ENCODE data around the gene CHD6. TPM values are rescaled to one million over a fixed set of nuclear protein-coding genes. Genes with fewer than 3 reads are reported as not detected.

Gene CHD6
- polyA plus RNA-seq, 1 donor (not counting 4 experiments of a cell fraction or from before 2014, with no cell fraction given): 6.8 TPM

DNA sequence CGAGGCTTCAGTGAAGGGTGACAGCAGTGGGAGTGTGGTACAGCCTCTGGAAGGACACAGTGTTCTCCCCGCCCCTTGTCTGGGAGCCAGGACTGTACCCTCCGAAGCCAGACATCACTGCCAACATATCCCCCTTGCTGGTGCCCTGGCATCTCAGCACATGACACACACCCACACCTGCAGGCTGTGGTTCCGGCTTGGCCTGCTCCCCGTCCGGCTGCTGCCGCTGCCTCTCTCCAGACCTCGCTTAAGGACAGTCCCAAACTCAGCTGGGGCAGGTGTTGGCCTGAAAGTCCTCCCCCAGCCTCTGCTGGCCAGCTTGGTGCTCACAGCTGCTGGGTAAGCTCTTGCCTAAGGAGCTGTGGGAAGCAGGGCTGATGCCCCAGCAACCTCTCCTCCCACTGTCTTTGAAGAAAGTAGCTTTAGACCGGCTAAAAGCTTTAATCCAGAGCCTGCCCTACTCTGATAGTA is 258.6 kb downstream of the CHD6 start:
- no peak overlapping the region for H3K4me3 ChIP-seq (ENCODE audit: control insufficient read depth in 2 of 3, extremely low read depth in 1 of 3, insufficient read depth in 2 of 3, low read depth in 1 of 3, low read length in 3 of 3)
- H4K20me1 ChIP-seq (ENCODE audit: control insufficient read depth, extremely low read depth, insufficient read depth, low read length): no peaks in the 10 kb centered on the region
- H3K36me3 ChIP-seq (ENCODE audit: control insufficient read depth in 2 of 2, extremely low read depth in 1 of 2, insufficient read depth in 2 of 2, low read length in 2 of 2): peaks cover 24 to 28% of the 10 kb centered on the region in 2 experiments
- H3K27ac ChIP-seq (ENCODE audit: control insufficient read depth, insufficient read depth, low read length): no peak overlapping the region
- no peaks in the 10 kb centered on the region for H3K4me1 ChIP-seq (ENCODE audit: control insufficient read depth, extremely low read depth, insufficient read depth, low read length)
- no peak overlapping the region for H3K9ac ChIP-seq (ENCODE audit: control insufficient read depth, extremely low read depth, insufficient read depth, low read length)
- H3K9me3 ChIP-seq (ENCODE audit: control insufficient read depth, low read depth, low read length): no peaks in the 10 kb centered on the region
- peaks cover 5% of the 10 kb centered on the region for H3K27me3 ChIP-seq (ENCODE audit: control insufficient read depth, extremely low read depth, insufficient read depth, low read length)
- TF ChIP-seq, protein P1, sequence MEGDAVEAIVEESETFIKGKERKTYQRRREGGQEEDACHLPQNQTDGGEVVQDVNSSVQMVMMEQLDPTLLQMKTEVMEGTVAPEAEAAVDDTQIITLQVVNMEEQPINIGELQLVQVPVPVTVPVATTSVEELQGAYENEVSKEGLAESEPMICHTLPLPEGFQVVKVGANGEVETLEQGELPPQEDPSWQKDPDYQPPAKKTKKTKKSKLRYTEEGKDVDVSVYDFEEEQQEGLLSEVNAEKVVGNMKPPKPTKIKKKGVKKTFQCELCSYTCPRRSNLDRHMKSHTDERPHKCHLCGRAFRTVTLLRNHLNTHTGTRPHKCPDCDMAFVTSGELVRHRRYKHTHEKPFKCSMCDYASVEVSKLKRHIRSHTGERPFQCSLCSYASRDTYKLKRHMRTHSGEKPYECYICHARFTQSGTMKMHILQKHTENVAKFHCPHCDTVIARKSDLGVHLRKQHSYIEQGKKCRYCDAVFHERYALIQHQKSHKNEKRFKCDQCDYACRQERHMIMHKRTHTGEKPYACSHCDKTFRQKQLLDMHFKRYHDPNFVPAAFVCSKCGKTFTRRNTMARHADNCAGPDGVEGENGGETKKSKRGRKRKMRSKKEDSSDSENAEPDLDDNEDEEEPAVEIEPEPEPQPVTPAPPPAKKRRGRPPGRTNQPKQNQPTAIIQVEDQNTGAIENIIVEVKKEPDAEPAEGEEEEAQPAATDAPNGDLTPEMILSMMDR (optimal IDR thresholded peaks at IDR 0.05 in 1 of 3, IDR thresholded peaks at IDR 0.05 in 1 of 3, conservative IDR thresholded peaks at IDR 0.05 in 1 of 3; ENCODE audit: extremely low read depth in 1 of 3, insufficient read depth in 2 of 3, low read length in 3 of 3): no peak
- TF ChIP-seq EZH2 (IDR thresholded peaks at IDR 0.05; ENCODE audit: low read length): no peak
- H2AFZ ChIP-seq (ENCODE audit: control insufficient read depth, low read length): no peak overlapping the region
- H3K4me2 ChIP-seq (ENCODE audit: control insufficient read depth, extremely low read depth, insufficient read depth, low read depth, low read length): no peak overlapping the region
- FAIRE-seq: no peak
- H3K79me2 ChIP-seq (ENCODE audit: control insufficient read depth, insufficient read depth, low read length): no peaks in the 10 kb centered on the region
- H3K9me1 ChIP-seq (ENCODE audit: control insufficient read depth, extremely low read depth, insufficient read depth, low read length): no peaks in the 10 kb centered on the region
- dilution Hi-C loops (cut with MboI; ENCODE audit: extremely low pct_ligation_motif_present, low sequenced_read_pairs): no loop called here
- no peak for DNase-seq (ENCODE audit: low read depth, low spot score)

- no peak overlapping the region for H3K9ac ChIP-seq (ENCODE audit: control insufficient read depth, extremely low read depth, insufficient read depth, low read length)
- no peak for DNase-seq (ENCODE audit: low read depth, low spot score)
- TF ChIP-seq, protein P1 (optimal IDR thresholded peaks at IDR 0.05 in 1 of 3, IDR thresholded peaks at IDR 0.05 in 1 of 3, conservative IDR thresholded peaks at IDR 0.05 in 1 of 3; ENCODE audit: extremely low read depth in 1 of 3, insufficient read depth in 2 of 3, low read length in 3 of 3): no peak
- H3K36me3 ChIP-seq (ENCODE audit: control insufficient read depth in 2 of 2, extremely low read depth in 1 of 2, insufficient read depth in 2 of 2, low read length in 2 of 2): peaks cover 24 to 35% of the 10 kb centered on the region in 2 experiments
- no peak overlapping the region for H3K4me2 ChIP-seq (ENCODE audit: control insufficient read depth, extremely low read depth, insufficient read depth, low read depth, low read length)
- H3K27ac ChIP-seq (ENCODE audit: control insufficient read depth, insufficient read depth, low read length): no peak overlapping the region
- no peaks in the 10 kb centered on the region for H3K9me1 ChIP-seq (ENCODE audit: control insufficient read depth, extremely low read depth, insufficient read depth, low read length)
- no peaks in the 10 kb centered on the region for H3K27me3 ChIP-seq (ENCODE audit: control insufficient read depth, extremely low read depth, insufficient read depth, low read length)
- no peaks in the 10 kb centered on the region for H3K9me3 ChIP-seq (ENCODE audit: control insufficient read depth, low read depth, low read length)
- dilution Hi-C loops (cut with MboI; ENCODE audit: extremely low pct_ligation_motif_present, low sequenced_read_pairs): no loop called here
- H2AFZ ChIP-seq (ENCODE audit: control insufficient read depth, low read length): no peak overlapping the region
- no peak for FAIRE-seq
- no peaks in the 10 kb centered on the region for H3K79me2 ChIP-seq (ENCODE audit: control insufficient read depth, insufficient read depth, low read length)
- no peaks in the 10 kb centered on the region for H4K20me1 ChIP-seq (ENCODE audit: control insufficient read depth, extremely low read depth, insufficient read depth, low read length)
- no peak overlapping the region for H3K4me3 ChIP-seq (ENCODE audit: control insufficient read depth in 2 of 3, extremely low read depth in 1 of 3, insufficient read depth in 2 of 3, low read depth in 1 of 3, low read length in 3 of 3)
- H3K4me1 ChIP-seq (ENCODE audit: control insufficient read depth, extremely low read depth, insufficient read depth, low read length): no peaks in the 10 kb centered on the region
These were observed 259.5 kb downstream of the CHD6 start for GRCh38 chr20:41358717-41359116.

Measured in keratinocyte (primary cell).